Activated naive CD8-positive, alpha-beta T cell treated with anti-CD3 and anti-CD28 coated beads, Interleukin-2, amount 50 U/mL, for 24 hours (primary cell): Measurements from ENCODE around the gene KPTN.
A peak's percentile ranks its signal among the peaks of the same experiment; 100 is the strongest.

Experiments used
- ATAC-seq: fragments of 150-1000 bp; cut with Tn5 transposase; one replicate; pipeline ENCODE4 v1.10.0; 2021
- DNase-seq: peaks from one replicate; pipeline ENCODE4 v3.0.0; 2021
- H3K27ac Mint-ChIP-seq: one replicate; pipeline ENCODE4 v1.8.0; 2021; ENCODE audit warnings: mild to moderate bottlenecking, mixed read lengths
- H3K27me3 Mint-ChIP-seq: one replicate; pipeline ENCODE4 v1.8.0; 2021; ENCODE audit warnings: mixed read lengths
- H3K36me3 Mint-ChIP-seq: one replicate; pipeline ENCODE4 v1.8.0; 2021; ENCODE audit warnings: low read depth, mixed read lengths
- H3K4me1 Mint-ChIP-seq: one replicate; pipeline ENCODE4 v1.8.0; 2021; ENCODE audit warnings: mixed read lengths
- H3K4me3 Mint-ChIP-seq: one replicate; pipeline ENCODE4 v1.8.0; 2021; ENCODE audit warnings: mild to moderate bottlenecking, moderate library complexity, mixed read lengths
- H3K9me3 Mint-ChIP-seq: one replicate; pipeline ENCODE4 v1.8.0; 2021; ENCODE audit warnings: mixed read lengths

The KPTN gene

DNA sequence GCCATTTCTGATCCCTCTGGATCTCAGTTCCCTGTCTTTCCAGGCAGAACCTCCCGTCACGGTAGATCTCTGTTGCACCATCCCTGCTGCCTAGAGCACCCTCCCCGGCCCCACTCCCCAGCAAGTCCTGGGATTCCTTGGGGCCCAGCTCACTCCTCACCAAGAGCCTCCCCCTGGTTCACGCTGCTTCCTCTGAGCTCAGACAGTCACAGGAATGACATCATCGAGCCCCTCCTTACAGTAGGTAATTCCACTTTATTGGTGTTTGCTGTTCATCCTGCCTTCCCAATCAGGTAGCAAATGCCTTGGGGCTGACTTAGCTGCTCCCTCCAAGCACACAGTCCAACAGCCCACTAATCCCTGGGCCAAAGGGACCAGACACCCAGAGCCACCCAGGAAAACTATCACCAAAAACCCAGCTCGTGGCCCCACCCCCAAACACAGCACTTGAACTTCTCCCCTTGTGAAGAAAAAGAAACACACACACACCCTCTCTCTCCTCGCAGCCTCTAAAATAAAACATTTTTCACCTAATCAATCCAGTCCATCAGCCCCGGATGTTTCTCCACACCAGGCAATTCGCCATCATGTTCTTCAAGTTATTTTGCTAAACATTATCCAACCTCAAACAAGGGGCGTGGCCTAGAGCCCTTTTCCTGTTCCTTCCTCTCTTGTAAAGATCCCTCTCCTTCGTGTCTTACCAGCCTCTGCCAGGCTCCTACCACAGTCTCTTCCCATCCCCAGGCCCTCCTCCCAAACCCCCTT is 28.3 kb upstream of the KPTN start:
- Mint-ChIP-seq H3K36me3 (peaks cover 5% of the 10 kb centered on the region), H3K27me3 (no peaks in the 10 kb centered on the region), H3K9me3 (no peaks in the 10 kb centered on the region), H3K4me3 (peak overlapping the region; percentile 97), H3K27ac (peak overlapping the region; percentile 96), H3K4me1 (peaks cover 64% of the 10 kb centered on the region)
- DNase-seq, result no peak
- no peak for ATAC-seq

- Mint-ChIP-seq H3K27me3 (no peaks in the 10 kb centered on the region), H3K4me1 (peaks cover 57% of the 10 kb centered on the region), H3K36me3 (peaks cover 5% of the 10 kb centered on the region), H3K27ac (no peak overlapping the region), H3K4me3 (no peak overlapping the region), H3K9me3 (no peaks in the 10 kb centered on the region)
- DNase-seq (no peak), ATAC-seq (no peak)
These were observed 27.7 kb upstream of the KPTN start for GRCh38 chr19:47511681-47512080.

DNA sequence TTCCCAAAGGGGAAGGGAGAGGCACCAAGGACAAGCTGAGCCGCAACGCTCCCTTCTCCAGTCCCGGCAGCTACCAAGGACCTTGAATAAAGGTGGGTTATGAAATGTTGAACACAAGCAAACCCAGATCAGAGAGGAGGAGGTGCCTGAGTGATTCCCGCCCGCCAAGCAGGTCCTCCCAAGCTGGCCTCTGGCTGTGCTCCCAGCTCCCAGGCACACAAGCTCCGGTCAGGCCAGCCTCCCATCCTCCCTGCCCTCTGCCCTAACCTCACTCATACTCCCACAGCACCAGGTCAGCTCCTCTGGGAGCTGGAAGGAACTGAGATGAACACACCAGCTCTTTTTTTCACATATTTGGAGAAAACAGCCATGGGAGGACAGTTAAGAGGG is 27.1 kb upstream of the KPTN start:
- Mint-ChIP-seq H3K27ac (no peak overlapping the region), H3K4me3 (no peak overlapping the region)

GRCh38 chr19:47510516-47511127 is 26.6 kb upstream of the KPTN start:
- no peaks in the 10 kb centered on the region for H3K27me3 Mint-ChIP-seq
- peaks cover 5% of the 10 kb centered on the region for H3K36me3 Mint-ChIP-seq
- ATAC-seq, result no peak
- no peak overlapping the region for H3K27ac Mint-ChIP-seq
- no peaks in the 10 kb centered on the region for H3K9me3 Mint-ChIP-seq
- no peak for DNase-seq
- H3K4me3 Mint-ChIP-seq, result no peak overlapping the region
- H3K4me1 Mint-ChIP-seq, result peaks cover 47% of the 10 kb centered on the region

More for the DNA sequence above, 27.1 kb upstream of the KPTN start:
- H3K4me1 Mint-ChIP-seq, result peaks cover 52% of the 10 kb centered on the region
- DNase-seq, result no peak
- no peaks in the 10 kb centered on the region for H3K27me3 Mint-ChIP-seq
- ATAC-seq, result no peak
- H3K36me3 Mint-ChIP-seq, result peaks cover 5% of the 10 kb centered on the region
- no peaks in the 10 kb centered on the region for H3K9me3 Mint-ChIP-seq

- Mint-ChIP-seq H3K27ac (no peak overlapping the region), H3K27me3 (no peaks in the 10 kb centered on the region), H3K4me1 (peaks cover 41% of the 10 kb centered on the region), H3K9me3 (no peaks in the 10 kb centered on the region), H3K4me3 (no peak overlapping the region), H3K36me3 (peaks cover 5% of the 10 kb centered on the region)
- DNase-seq, result no peak
- ATAC-seq, result no peak
These were observed 26.0 kb upstream of the KPTN start for GRCh38 chr19:47509973-47510372.

DNA sequence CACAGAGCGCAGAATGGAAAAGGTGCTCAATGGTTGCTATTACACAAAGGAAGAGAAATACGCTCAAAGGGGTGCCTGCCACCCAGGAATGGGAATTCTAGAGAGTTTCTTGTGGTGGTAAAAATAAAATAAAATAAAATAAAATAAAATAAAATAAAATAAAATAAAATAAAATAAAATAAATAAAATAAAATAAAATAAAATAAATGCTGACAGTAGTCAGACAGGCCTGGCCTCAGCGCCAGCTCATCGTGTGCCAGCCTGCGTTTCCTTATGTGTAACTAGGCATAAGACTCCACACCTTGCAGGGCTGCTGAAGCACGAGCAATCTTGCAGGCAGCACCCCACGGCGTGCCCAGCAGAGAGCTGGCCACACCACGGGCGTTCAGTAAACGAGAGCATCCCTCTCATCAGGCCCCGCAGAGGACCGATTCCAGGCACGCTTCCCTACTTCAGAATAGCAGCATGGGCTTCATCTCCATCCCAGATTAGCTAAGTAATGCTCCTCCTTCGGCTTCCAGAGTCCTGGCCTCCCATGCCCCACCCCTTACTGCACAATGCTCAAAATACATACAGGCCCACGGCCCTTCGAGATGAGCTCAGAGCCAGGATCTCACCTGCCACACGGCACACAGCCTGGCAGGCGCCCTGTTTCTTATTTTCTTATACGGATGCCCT is 25.3 kb upstream of the KPTN start:
- Mint-ChIP-seq H3K27me3 (no peaks in the 10 kb centered on the region), H3K36me3 (peaks cover 5% of the 10 kb centered on the region), H3K4me1 (peaks cover 36% of the 10 kb centered on the region), H3K27ac (no peak overlapping the region), H3K9me3 (no peaks in the 10 kb centered on the region), H3K4me3 (no peak overlapping the region)
- DNase-seq, result no peak
- no peak for ATAC-seq

DNA sequence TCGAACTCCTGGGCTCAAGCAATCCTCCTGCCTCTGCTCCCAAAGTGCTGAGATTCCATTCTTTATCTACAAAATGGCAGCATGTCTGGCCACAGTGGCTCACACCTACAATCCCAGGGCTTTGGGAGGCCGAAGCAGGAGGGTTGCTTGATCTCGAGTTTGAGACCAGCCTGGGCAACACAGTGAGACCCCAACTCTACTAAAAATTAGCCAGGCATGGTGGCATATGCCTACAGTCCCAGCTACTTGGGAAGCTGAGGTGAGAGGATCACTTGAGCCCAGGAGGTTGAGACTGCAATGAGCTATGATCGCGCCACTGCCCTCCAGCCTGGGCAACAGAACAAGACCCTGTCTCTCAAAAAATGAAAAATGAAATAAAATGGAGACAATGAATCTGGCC is 24.7 kb upstream of the KPTN start:
- ATAC-seq (no peak), DNase-seq (no peak)
- H3K27ac Mint-ChIP-seq, result no peak overlapping the region
- H3K4me1 Mint-ChIP-seq, result peaks cover 31% of the 10 kb centered on the region
- no peaks in the 10 kb centered on the region for H3K9me3 Mint-ChIP-seq
- no peaks in the 10 kb centered on the region for H3K27me3 Mint-ChIP-seq
- H3K36me3 Mint-ChIP-seq, result peaks cover 5% of the 10 kb centered on the region
- no peak overlapping the region for H3K4me3 Mint-ChIP-seq

DNA sequence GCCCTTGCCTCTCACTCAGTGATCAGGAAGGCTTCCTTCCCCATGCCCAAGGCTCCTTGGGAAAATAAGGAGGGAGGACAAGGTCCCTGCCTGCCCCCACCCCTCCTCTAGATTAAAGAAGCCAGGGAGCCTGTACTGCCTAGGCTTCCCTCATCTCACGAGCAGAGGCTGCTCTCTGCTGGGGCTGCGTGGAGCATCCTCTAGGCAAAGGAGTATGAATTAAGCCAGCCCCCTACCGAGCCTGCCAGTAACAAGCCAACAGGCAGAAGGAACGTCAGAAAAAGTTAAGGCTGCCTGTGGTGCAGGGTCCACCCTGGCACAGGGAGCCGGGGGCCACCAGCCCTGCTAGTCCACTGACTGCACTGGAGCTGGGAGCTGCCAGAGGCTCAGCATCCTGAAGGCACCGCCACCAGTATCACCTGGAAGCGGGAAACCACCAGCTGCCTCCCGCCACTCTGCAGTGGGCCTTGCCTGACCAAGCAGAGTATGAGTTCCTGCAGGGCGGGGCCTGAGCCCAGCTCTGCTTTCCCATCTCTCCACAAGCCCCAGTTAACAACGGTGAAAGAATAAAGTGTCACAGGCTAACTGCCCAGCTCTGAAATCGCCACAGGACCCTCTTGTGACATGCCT is 24.0 kb upstream of the KPTN start:
- H3K27me3 Mint-ChIP-seq, result no peaks in the 10 kb centered on the region
- no peaks in the 10 kb centered on the region for H3K9me3 Mint-ChIP-seq
- DNase-seq (no peak), ATAC-seq (no peak)
- H3K27ac Mint-ChIP-seq, result no peak overlapping the region
- peaks cover 25% of the 10 kb centered on the region for H3K4me1 Mint-ChIP-seq
- H3K36me3 Mint-ChIP-seq, result peaks cover 7% of the 10 kb centered on the region
- no peak overlapping the region for H3K4me3 Mint-ChIP-seq

DNA sequence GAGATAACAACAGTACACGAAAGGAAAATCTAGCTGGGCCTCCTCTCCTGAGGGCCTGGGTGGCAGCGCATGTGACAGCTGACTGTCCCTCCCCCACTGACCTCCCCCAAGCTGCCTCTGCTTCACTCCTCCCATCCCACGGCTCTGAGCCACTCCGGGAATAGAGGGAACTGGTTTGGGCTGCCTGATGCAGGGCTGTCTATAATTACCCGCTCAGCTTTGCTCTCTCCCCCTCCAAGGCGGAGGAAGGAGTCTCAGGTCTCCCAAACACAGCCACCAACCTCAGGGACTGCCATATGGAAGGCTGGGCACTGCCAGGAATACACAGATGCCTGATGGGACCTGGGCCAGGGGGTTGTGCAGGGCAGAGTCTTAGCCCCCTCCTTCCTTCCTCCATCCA is 23.0 kb upstream of the KPTN start:
- Mint-ChIP-seq H3K27ac (no peak overlapping the region), H3K36me3 (peaks cover 9% of the 10 kb centered on the region), H3K4me1 (peaks cover 14% of the 10 kb centered on the region), H3K9me3 (no peaks in the 10 kb centered on the region), H3K4me3 (no peak overlapping the region), H3K27me3 (no peaks in the 10 kb centered on the region)
- DNase-seq (no peak), ATAC-seq (no peak)

DNA sequence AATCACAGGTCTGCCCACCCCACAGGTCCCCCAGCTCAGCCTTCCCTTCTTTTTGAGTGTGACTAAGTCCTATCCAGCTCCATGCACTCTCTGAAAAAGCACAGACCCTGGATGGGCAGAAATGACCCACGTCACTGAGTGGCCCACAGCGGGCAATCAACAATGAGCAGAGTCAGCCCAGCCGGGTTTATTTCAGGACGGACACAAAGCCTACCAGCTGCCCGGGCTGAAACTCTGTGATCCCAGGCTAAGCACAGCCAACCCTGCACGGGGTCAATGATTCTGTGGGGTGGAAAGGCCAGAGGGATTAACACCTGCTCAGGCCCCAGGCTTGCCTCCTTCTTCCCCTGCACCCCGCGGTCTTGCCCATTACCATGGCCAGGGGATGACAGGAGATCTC is 22.4 kb upstream of the KPTN start:
- ATAC-seq, result no peak
- H3K27me3 Mint-ChIP-seq, result no peaks in the 10 kb centered on the region

GRCh38 chr19:47505506-47505905 is 21.5 kb upstream of the KPTN start:
- peaks cover 11% of the 10 kb centered on the region for H3K36me3 Mint-ChIP-seq
- H3K27ac Mint-ChIP-seq, result no peak overlapping the region
- H3K9me3 Mint-ChIP-seq, result no peaks in the 10 kb centered on the region
- no peak for DNase-seq
- peaks cover 7% of the 10 kb centered on the region for H3K4me1 Mint-ChIP-seq
- H3K4me3 Mint-ChIP-seq, result no peak overlapping the region
- no peak for ATAC-seq
- no peaks in the 10 kb centered on the region for H3K27me3 Mint-ChIP-seq

More for the DNA sequence above, 22.4 kb upstream of the KPTN start:
- no peaks in the 10 kb centered on the region for H3K9me3 Mint-ChIP-seq
- H3K4me1 Mint-ChIP-seq, result peaks cover 10% of the 10 kb centered on the region
- H3K27ac Mint-ChIP-seq, result no peak overlapping the region
- no peak for DNase-seq
- H3K4me3 Mint-ChIP-seq, result no peak overlapping the region
- H3K36me3 Mint-ChIP-seq, result peaks cover 11% of the 10 kb centered on the region

DNA sequence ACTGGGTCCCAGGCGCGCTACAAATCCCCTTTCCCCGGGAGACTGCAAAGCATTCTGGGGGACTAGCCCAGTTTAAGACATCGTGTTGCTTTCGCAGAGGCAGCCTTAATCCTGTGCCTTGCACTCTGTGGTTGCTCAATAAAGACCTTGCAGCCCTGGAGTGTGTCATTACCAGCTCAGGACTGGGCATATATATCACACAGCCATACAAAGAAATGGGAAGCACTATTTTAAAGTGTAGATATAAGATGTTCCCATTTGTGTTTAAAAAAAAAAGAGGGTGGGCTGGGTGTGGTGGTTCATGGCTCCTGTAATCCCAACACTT is 19.8 kb upstream of the KPTN start:
- Mint-ChIP-seq H3K27ac (no peak overlapping the region), H3K27me3 (no peaks in the 10 kb centered on the region), H3K4me3 (no peak overlapping the region), H3K9me3 (no peaks in the 10 kb centered on the region), H3K4me1 (peaks cover 1% of the 10 kb centered on the region), H3K36me3 (peaks cover 7% of the 10 kb centered on the region)
- DNase-seq (no peak), ATAC-seq (no peak)

DNA sequence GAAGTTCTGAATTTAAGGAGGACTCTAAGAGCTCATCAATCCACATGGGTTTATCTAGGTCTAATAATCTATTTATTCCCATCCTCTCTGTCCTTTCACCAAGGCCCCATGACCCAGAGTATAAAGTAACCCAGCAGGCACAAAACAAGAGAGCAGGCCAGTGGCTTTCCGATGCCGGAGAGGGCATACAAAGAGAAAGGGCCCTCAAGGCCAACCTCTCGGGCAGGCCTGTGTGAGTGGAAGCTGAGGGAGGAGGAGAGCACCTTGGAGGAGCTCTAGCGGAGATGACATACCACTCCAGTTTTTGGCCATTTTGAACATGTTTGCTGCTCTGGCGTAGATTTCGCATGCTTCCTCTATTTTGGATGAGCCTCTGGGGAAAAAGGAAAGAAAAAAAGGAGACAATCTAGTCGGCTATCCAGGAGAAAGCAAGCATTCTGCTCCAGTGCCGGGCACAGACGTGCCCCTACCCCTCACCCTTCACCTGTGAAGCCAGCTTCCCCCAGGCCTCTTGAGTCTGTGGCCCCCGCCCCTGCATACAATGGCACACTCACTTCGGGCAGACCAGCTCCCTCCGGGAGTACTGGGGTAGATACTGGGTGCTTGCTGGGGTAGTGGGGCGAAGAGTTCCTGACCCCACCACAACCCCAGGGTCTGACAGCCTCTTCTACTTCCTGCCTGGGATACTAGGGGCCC is 19.3 kb upstream of the KPTN start:
- H3K27ac Mint-ChIP-seq, result no peak overlapping the region
- ATAC-seq (no peak), DNase-seq (no peak)
- no peaks in the 10 kb centered on the region for H3K27me3 Mint-ChIP-seq
- H3K36me3 Mint-ChIP-seq, result peaks cover 7% of the 10 kb centered on the region
- peaks cover 1% of the 10 kb centered on the region for H3K4me1 Mint-ChIP-seq
- H3K9me3 Mint-ChIP-seq, result no peaks in the 10 kb centered on the region
- no peak overlapping the region for H3K4me3 Mint-ChIP-seq
